ENCODE measurements around the gene NCOA6.
"Not testable (repeated sequence)": the region's sequence is repeated elsewhere in the genome, so short reads cannot be mapped to it uniquely, and the experiment has no call there.

Gene NCOA6

DNA sequence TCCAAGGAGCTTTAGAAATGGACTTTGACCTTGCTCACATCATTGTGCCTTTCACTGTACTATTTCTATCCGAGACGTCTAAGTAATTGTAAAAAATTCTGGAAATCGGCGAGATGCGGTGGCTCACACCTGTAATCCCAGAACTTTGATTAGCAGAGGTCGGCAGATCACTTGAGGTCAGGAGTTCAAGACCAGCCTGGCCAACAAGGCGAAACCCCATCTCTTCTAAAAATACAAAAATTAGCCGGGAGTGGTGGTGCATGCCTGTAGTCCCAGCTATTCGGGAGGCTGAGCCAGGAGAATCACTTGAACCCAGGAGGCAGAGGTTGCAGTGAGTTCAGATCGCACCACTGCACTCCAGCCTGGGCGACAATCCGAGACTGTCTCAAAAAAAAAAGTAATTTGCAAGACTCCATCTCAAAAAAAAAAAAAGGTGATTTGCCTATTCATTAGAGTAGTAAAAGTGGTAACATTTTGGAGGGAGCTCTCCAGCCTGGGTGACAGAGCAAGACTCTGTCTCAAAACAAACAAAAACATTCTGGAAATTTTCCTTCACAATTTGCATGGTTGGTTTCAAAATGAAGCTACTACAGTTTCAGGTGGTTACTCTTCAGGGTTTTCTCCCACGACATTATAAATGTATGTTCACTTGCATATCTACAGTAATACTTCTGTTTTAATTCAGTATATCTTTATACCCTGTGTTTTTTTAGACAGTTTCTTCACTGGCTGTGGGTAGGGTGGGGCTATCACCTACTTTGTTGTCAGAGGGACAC lies 106.0 kb downstream of the NCOA6 start:
- DNase-seq: not testable (repeated sequence)

DNA sequence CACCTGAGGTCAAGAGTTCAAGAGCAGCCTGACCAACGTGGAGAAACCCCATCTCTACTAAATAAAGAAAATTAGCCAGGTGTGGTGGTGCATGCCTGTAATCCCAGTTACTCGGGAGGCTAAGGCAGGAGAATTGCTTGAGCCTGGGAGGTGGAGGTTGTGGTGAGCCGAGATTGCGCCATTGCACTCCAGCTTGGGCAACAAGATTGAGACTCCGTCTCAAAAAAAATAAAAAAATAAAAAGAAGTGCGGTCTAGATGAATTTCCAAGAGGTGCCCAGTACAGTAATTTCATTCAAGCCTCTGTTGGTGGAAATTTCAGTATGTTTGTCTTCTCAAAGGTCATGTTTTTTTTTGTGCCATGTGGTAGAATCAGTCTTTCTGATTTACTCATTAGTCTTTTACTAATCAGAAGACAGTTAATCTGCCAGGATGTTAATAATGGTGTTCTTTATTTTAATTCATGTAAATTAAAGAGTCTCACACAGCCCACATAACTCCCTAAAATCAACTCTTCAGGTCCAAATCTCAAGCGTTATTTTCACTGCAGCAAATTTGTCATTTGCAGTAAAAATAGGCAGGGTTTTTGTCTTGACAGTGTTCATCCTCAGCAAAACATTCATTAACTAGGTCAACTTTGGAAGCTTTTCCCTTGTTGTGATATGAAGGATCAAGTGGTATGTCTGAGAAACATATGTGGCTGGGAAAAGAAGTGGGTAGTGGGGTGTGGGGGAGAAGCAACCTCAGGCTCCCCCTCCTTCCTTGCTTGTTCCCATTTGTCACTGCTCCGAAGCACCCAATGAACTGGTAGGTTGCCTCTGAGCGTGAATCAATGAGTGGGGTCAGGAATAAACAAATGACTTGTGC lies 108.0 kb downstream of the NCOA6 start:
- DNase-seq: no peak

DNA sequence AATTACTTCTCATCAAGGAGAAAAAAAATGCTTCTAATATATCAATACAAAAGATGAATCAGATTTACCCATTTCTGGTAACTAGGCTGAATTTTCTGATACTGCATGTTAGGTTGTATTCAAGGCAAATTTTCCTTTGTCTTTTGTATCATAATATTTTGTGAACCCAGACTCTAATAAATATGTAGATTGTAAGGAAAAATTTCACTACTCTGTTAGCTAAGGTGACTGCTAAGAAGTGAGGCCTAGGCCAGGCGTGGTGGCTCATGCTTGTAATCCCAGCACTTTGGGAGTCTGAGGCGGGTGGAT lies 108.6 kb downstream of the NCOA6 start:
- DNase-seq: no peak

DNA sequence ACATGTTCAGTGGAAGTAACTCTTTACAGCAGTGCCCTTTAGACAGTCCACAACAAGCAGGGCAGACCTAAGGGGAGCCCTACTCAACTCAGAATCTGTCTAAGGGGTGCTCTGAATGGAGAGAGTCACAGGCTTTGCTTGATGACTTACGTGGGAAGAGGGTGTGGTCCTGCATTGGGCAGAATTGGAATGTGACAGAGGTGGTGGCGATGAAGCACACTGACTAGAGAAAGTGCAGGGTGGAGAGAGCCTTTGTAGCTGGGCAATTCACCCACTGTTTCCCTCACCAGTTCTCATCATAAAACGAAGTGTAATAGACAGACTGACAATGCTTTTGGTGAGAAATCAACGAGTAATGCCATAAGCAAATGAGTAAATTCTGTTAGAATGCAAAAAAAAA lies 110.1 kb downstream of the NCOA6 start:
- DNase-seq: peak; percentile 27

DNA sequence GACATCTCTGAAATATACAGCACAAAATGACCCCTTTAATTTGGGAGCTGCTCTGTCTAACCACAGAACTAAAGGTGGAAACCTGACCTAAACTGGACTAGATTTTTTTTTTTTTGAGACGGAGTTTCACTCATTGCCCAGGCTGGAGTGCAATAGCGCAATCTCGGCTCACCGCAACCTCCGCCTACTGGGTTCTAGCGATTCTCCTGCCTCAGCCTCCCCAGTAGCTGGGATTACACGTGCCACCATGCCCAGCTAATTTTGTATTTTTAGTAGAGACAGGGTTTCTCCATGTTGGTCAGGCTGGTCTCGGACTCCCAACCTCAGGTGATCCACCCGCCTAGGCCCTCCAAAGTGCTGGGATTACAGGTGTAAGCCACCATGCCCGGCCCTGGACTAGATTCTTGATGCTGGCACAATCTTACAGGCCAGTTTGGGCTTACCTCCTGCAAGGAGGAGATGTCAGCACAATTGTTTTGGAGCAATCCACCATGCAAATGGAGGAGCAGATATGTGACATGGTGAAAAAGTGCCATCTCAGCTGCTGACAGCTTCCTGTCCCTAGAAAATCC lies 111.4 kb downstream of the NCOA6 start:
- not testable (repeated sequence) for DNase-seq

DNA sequence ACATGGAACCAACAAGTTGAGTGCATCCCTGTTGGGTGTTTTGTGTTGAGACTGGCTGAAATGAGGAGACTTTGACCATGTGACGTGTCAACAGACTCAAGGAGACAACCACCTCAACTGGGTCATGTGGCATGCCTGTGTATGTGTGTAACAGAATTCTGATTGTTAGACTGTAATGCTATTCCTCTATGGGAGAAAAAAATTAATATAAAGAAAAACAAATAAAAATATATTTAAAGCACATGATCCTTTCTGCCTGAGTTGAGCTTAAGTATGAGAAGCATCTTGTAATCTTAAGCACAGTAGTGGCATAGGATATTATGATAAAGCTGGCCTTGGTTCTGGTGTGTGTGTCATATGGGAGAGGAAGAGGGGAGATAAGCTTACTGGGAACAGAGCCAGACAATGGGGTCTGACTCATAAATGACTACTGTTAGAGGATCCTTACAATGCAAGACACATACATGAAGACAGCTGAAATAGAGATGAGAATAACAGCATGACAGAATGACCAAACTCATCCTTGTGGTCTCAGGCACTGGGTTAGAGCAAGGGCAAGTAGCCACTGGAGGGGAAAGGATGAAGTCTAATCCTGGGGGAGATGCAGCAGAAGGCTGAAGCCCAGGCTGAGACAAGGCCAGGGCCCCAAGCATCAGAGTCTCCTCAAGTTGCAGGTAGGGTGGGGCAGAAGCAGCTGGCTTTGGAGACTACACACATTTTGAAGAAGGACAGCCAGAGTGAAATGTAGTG lies 112.1 kb downstream of the NCOA6 start:
- DNase-seq: peak; percentile 100

DNA sequence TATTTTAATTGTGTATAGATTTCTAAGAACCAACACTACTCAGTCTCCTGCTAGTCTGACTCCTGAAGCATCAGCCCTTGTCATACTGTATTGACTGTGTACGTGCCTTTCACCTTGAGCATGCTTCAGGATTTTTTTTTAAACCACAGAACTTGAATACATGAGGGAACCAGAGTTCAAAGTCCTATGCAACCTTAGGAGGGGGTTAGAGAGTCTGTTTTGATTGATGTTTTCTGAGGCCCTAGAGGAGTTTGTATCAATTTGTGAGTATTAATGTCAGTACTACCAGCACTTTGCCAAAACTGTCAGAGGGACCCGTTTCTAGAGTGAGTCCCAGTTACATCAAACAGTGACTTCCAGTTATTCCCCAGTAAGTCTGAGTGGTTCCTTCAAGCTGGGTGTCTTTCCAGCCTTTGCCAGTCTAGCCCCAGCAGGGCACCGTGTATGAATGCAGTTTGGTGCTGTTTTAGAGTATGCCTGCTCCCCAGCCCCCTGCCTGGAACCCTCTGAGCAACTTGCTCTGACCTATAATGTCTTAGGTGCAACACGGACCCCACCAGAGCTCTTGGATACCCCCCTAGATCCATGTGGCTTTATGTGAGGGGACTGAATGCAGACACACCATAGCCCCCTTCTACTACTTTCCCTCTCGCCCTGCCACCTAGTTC lies 112.8 kb downstream of the NCOA6 start:
- DNase-seq: no peak

DNA sequence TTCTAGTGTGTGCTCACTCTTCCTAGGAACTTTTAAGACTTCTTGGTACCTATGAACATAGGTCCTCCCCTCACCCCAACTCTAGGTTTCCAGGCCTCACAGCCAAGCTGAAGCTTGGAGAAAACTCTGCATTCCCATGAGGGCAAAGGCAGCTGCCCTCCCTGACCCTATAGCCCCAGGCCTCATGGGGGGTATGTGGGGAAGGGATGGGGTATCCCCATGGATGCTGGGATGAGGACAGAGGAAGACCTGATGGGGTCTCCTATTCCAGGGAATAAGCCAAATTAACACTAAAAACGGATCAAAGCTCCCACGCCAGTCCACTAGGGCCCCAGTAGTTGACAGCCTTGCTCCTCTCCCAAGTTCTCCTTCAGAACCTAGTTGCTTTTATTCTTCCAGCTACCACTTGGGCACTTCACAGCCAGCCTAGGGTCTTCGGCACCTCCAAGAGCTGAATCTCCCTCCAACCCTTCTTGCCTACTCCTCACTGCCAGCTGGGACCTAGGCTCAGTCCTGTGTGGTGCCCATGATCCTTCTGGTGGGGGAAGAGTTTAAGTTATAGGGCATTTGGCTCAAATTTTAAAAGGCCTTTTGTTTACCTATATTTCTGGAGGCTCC lies 113.5 kb downstream of the NCOA6 start:
- DNase-seq: no peak

DNA sequence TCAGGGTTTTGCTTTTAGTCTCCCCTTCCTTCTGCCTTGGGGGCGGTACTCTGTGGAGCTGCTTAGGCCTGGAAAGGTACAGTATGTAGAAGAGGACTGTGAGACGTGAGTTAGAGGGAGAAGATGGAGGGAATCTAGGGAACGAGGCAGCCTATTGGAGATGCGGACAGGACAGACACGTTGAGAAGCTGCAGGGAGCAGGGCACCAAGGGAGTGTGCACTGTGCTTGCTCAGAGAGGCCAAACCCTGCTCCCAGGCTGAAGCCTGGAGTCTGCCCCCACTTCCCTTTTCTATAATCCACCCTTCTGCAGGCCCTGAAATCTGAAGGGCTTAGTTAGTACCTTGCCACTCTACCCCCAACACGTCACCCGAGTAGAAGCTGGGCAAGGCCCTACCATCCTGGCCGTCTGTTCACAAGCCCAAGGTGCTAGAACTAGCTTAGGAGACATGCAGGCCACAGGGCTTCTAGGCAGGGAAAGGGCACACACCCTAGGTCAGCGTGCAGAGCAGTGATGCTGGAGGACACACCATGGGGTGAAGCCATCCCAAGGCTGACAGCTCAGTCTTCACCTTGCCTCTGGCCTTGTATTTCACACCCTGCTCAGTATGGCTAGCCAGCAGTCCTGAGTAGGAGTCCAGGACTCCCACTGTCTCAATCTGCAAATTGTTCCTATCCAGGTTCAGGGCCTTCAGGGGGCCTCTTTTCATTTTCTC lies 114.4 kb downstream of the NCOA6 start:
- no peak for DNase-seq

DNA sequence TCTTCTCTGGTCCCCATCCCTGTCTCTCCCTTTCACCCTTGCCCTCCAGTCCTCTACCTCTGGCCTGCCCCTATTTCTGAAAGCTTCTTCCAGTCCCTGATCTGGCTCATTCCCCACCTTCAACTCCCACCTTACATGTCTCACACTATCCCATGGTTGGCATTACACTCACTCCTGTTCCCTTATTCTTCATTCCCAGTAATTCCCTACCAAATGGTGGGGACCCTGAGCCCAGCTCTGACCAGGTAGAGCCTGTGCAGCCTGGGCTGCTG lies 114.9 kb downstream of the NCOA6 start:
- no peak for DNase-seq

DNA sequence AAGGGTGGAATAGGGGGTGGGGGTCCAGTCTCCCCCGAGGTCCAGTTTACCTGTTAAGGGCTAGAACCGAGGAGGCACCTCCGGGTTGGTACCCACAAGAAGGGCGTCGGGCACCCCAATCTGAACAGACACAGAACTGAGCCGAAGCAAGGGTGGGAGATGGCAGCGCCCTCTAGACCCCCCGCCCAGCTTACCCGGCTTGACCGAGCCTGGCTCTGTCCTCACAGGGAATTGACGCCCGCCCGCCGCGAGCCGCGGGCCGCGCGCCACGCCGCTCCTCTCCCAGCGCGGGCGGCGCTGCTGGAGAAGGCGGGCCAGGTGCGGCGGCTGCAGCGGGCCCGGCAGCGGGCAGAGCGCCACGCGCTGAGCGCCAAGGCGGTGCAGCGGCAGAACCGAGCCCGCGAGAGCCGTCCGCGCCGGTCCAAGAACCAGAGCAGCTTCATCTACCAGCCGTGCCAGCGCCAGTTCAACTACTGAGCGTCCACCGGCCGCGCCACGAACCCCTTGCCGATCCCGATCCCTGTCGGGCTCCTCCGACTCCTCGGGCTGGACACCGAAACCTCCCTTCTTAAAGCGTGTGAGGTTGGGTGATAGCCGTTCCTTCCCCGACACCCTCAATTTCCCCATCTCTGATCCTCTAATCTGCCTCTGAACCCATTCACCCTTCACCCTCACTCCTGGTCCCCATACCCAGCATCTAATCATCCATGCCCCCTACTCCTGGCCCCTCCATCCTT lies 115.5 kb downstream of the NCOA6 start:
- DNase-seq: no peak

DNA sequence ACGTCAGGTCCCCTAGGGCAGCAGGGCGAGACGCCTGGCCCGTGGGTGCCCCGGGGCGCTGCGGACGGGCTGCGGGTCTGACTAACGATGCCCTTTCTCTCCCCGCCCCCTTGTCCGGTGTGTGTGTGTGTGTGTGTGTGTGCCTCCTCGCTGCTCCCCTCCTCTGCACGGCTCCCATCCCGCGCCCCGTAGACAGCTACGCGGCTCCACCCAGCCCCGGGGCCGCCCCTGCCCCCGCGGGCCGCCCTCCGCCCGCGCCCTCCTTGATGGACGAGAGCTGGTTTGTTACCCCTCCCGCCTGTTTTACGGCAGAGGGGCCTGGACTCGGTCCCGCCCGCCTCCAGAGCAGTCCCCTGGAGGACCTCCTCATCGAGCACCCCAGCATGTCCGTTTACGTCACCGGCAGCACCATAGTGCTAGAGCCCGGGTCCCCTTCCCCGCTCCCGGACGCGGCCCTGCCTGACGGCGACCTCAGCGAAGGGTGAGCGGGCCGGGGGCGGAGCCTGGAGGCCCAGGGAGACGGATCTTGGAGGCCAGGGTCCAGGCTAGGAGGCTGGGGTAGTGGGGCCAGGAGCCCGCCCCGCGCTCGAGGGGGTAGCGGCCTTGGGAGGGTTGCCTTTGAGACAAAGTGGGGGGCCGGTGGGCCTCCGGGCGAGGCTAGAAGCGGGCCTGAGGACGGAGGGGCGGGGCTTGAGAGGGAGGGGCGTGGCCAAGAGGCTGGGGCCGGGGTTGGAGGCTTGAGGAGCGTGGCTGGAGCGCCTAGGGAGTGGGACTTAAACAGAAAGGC lies 116.2 kb downstream of the NCOA6 start:
- DNase-seq: peak; percentile 67

DNA sequence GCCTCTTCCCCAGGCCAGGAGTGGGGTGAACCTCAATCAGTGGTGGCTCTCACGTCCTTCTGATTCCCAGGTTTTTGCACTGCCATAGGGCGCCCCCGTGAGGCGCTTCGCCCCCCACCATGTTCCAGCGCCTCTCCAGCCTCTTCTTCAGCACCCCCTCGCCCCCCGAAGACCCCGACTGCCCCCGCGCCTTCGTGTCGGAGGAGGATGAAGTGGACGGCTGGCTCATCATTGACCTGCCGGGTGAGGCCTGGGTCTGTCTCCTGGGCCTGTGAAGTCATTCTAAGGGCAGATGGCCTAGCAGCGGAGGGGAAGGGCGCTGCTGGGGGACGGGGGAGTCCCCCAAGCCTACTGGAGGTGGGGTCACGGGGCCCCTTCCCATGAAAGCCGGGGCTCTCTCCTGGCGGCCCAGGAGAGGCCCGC lies 116.8 kb downstream of the NCOA6 start:
- peak; percentile 12 for DNase-seq

DNA sequence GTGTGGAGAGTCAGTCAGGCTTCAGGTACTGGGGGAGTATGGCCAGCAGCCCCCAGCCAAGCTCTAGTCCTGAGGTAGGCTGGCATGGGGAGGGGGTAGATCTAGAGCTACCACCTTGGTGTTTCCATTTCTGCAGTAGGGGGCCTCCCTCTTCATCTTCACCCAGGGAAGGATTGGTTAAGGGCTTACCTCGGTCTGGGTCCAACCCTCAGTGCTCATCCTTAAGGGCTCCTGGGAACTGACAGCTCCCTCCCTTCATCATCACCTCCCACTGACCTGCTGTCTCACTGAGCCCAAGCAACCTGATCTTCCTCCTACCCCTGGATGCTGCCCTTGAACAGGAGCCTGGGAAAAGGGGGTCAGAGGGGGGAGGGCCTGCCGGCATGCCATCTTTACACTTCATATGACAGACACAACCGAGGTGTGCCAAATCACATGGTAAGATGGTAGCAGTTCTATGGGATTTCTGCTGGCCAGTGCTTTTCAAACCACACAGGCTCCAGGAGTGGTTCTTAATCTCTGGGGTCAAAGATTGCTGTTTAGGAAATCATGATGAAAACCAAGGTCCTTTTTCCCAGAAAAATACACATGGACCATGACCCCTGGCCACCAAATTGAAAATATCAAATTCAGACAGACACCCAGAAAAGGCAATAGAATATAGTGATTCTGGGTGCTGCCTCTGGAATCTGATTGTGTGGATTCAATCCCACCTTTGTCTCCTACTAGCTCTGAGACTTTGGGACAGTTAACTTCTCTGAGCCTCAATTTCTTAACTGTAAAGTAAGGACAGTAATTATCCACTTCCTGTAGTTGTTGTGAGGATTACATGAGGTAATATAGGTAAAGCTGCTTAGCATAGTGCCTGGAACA lies 118.3 kb downstream of the NCOA6 start:
- DNase-seq: no peak

DNA sequence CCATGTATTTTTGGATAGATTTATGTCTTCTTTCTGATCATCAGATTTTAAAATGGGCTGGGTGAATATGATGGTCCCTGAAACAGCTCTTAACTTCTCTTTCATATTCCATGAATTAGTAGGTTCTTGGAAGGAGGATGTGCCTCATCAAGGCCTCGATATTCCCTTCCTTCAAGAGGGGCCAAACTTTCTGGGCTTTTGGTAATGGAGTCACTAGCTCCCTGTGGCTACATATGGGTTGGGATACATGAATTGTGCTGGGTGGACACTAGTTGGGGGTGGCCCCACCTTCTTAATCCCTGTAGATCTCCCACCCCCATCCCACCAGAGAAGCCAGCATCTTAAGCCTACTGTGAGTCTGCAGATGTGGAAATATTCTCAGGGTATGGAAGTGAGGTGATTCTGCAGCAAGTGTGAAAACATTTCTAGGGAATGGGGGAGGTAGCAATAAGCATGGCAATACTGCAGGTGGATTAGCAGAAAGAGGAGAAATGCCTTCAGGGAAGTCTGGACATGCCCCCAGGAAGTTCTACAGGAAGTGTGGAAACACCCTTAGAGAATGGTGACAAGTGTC lies 119.1 kb downstream of the NCOA6 start:
- no peak for DNase-seq

DNA sequence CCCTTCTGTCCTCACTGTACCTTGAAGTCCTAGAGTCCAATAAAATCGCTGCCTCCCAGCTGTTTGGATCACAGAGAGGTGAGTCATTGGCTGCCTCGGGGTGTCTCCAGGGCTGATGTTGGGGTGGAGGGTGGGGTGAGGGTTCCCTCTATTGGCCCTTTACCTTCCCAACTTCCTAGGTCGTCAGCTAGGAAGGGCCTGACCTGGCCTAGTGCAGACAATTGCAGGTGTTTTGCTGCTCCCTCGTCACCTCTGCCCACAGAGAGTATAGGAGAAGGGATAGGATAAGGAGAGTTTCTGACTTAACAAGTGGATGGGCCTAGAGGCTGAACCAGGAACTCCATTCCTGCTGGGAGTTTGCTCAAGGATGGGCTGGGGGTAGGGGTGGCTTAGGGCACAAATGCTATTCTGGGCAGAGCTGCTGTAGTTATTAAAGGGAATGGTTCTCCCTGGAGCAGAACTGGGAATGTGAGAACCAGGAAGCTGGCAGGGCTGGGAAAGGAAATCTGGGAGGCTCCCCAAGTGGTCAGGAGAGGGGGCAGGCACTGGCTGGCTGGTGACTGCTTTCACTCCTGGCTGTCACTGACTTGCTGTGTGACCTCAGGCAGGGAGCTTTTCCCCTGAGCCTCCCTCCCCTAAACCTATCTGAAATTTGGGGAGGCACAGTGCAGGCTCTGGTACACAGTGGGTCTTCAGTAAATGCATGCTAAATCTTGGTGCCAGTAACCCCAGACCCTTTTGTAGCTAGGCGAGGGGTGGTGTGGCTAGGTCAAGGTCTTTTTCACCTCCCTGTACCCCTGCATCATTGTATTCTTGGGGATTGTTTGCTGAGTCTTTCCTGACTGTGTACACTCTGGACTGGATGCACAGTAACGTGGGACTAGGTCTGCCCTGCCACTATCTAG lies 119.8 kb downstream of the NCOA6 start:
- peak; percentile 26 for DNase-seq

DNA sequence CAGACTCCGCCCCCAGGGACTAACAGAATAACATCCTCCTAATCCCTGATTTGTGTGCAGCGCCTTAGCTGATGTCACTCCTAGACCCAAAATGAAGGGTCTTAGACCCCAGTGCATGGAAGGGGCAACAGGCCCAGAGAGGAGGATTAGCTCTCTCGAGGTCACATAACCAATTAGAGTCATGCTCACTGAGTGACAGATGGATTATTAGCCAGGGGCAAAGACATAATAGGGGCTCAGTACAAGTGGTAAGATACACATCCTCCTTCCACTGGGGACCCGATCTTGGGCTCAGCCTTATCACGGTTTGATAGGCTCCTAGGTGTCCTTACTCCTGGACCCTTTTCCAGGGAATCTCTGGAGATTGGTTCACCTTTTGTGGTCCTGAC lies 120.4 kb downstream of the NCOA6 start:
- DNase-seq: no peak

All from fibroblast of skin of back (primary cell).